IMR-90 (cell line): ENCODE measurements around the gene MPIG6B. TPM values are rescaled to one million over a fixed set of nuclear protein-coding genes. Genes with fewer than 3 reads are reported as not detected.
A peak's percentile ranks its signal among the peaks of the same experiment; 100 is the strongest.

Experiments used
- ATAC-seq: fragments of 200-7000 bp; cut with Tn5 transposase; 2 replicates; pipeline ENCODE4 v1.9.1; 2020; ENCODE audit warnings: low read depth, mild to moderate bottlenecking, moderate library complexity
- BruUV-seq: library from RNA; stranded (reverse); fragments of 400-500 nt; replicated peaks from 2 replicates; lab custom pipeline; 2021; lab: Mats Ljungman, UMichigan
- CTCF ChIA-PET: fragments of 300-600 bp; formaldehyde crosslinking; extraction: SDS; loops from one replicate; lab custom pipeline; 2021; ENCODE audit warnings: antibody characterized with exemption; lab: Yijun Ruan, JAX
- POLR2A ChIA-PET: fragments of 300-600 bp; sonication (Branson Sonifier 250); formaldehyde crosslinking; loops from one replicate; lab custom pipeline; 2022; ENCODE audit warnings: antibody characterized with exemption; ENCODE audit not compliant: unreplicated experiment; lab: Charles Lee
- DNase-seq: peaks from one replicate; pipeline ENCODE4 v3.0.0; 2013
- H2AFZ ChIP-seq: replicated peaks from 2 replicates; pipeline ENCODE3; 2013; ENCODE audit warnings: low read length, mild to moderate bottlenecking; ENCODE audit not compliant: poor library complexity
- H2AK5ac ChIP-seq: 2 replicates; pipeline ENCODE4 v1.6.1; 2013; ENCODE audit warnings: low read depth, low read length, inconsistent platforms
- H2AK9ac ChIP-seq: replicated peaks from 2 replicates; pipeline ENCODE3; 2013; ENCODE audit warnings: mild to moderate bottlenecking, low read depth, low read length, moderate library complexity; ENCODE audit not compliant: poor library complexity
- H2BK120ac ChIP-seq: 2 replicates; pipeline ENCODE4 v1.6.1; 2013; ENCODE audit warnings: low read depth, low read length, inconsistent platforms
- H2BK15ac ChIP-seq: 3 replicates; pipeline ENCODE4 v1.6.1; 2013; ENCODE audit warnings: low read depth, low read length, inconsistent platforms
- H2BK20ac ChIP-seq: 2 replicates; pipeline ENCODE4 v1.6.1; 2013; ENCODE audit warnings: low read depth, mild to moderate bottlenecking, inconsistent platforms, low read length, moderate library complexity
- H2BK5ac ChIP-seq: 2 replicates; pipeline ENCODE4 v1.6.1; 2013; ENCODE audit warnings: mild to moderate bottlenecking, low read depth, low read length, inconsistent platforms; ENCODE audit not compliant: poor library complexity, severe bottlenecking
- H3K14ac ChIP-seq: replicated peaks from 2 replicates; pipeline ENCODE4 v1.6.1; 2013; ENCODE audit warnings: low read depth, low read length, inconsistent platforms
- H3K18ac ChIP-seq: 2 replicates; pipeline ENCODE4 v1.6.1; 2013; ENCODE audit warnings: low read depth, low read length, control low read depth
- H3K23ac ChIP-seq: 2 replicates; pipeline ENCODE4 v1.6.1; 2013; ENCODE audit warnings: low read depth, low read length, inconsistent platforms
- H3K27ac ChIP-seq: 2 replicates; pipeline ENCODE4 v1.5.1; 2013; ENCODE audit warnings: mild to moderate bottlenecking, control low read depth, low read length; ENCODE audit not compliant: insufficient read depth
- H3K27me3 ChIP-seq: 2 replicates; pipeline ENCODE4 v1.6.1; 2013; ENCODE audit warnings: low read length; ENCODE audit not compliant: control insufficient read depth, insufficient read depth
- H3K36me3 ChIP-seq: 2 replicates; pipeline ENCODE4 v1.6.1; 2013; ENCODE audit warnings: low read length, mixed read lengths; ENCODE audit not compliant: control insufficient read depth, insufficient read depth
- H3K4ac ChIP-seq: 2 replicates; pipeline ENCODE4 v1.6.1; 2013; ENCODE audit warnings: low read depth, low read length, inconsistent platforms
- H3K4me1 ChIP-seq: 2 replicates; pipeline ENCODE4 v1.6.1; 2013; ENCODE audit warnings: low read length, mixed read lengths; ENCODE audit not compliant: control insufficient read depth, insufficient read depth
- H3K4me2 ChIP-seq: 2 replicates; pipeline ENCODE4 v1.6.1; 2013; ENCODE audit warnings: low read depth, mild to moderate bottlenecking, control low read depth, low read length, moderate library complexity
- H3K4me3 ChIP-seq: 2 replicates; pipeline ENCODE4 v1.5.1; 2013; ENCODE audit warnings: low read depth, mild to moderate bottlenecking, control low read depth, low read length, moderate library complexity; ENCODE audit not compliant: insufficient read depth
- H3K56ac ChIP-seq: 2 replicates; pipeline ENCODE4 v1.6.1; 2013; ENCODE audit warnings: low read length, inconsistent platforms; ENCODE audit not compliant: insufficient read depth; ENCODE audit errors: extremely low read depth
- H3K79me1 ChIP-seq, 2 experiments: 2 replicates each; pipeline ENCODE4 v1.6.1; 2013; ENCODE audit warnings: low read length in 2 of 2, inconsistent platforms in 1 of 2, low read depth in 1 of 2
- H3K9ac ChIP-seq: 2 replicates; pipeline ENCODE4 v1.6.1; 2013; ENCODE audit warnings: low read depth, low read length, control low read depth
- H3K9me1 ChIP-seq: 2 replicates; pipeline ENCODE4 v1.6.1; 2013; ENCODE audit warnings: low read length, inconsistent platforms; ENCODE audit not compliant: insufficient read depth
- H3K9me3 ChIP-seq: 2 replicates; pipeline ENCODE4 v1.6.1; 2013; ENCODE audit warnings: low read length; ENCODE audit not compliant: control insufficient read depth, insufficient read depth
- H4K20me1 ChIP-seq: 2 replicates; pipeline ENCODE4 v1.6.1; 2013; ENCODE audit warnings: low read length, inconsistent platforms; ENCODE audit not compliant: insufficient read depth
- H4K5ac ChIP-seq: 2 replicates; pipeline ENCODE4 v1.6.1; 2013; ENCODE audit warnings: mild to moderate bottlenecking, low read depth, low read length, control low read depth
- H4K8ac ChIP-seq, 2 experiments: 2 replicates each; pipeline ENCODE4 v1.6.1; 2013; ENCODE audit warnings: low read depth in 2 of 2, low read length in 2 of 2, control low read depth in 1 of 2, inconsistent platforms in 1 of 2
- H4K91ac ChIP-seq: 2 replicates; pipeline ENCODE4 v1.6.1; 2013; ENCODE audit warnings: low read depth, low read length, inconsistent platforms; ENCODE audit not compliant: insufficient read depth
- CEBPB ChIP-seq: IDR thresholded peaks from 2 replicates; pipeline ENCODE4 v1.6.1; 2012; ENCODE audit warnings: low read depth, low read length, improper control_type of control experiment
- NFE2L2 ChIP-seq: fragments of 150-350 bp; IDR thresholded peaks from 2 replicates; pipeline ENCODE4 v1.6.1; 2016; ENCODE audit warnings: low read depth, mild to moderate bottlenecking, low read length
- RAD21 ChIP-seq: IDR thresholded peaks from 2 replicates; pipeline ENCODE4 v1.6.1; 2012; ENCODE audit warnings: low read length, improper control_type of control experiment
- RCOR1 ChIP-seq: IDR thresholded peaks from 2 replicates; pipeline ENCODE4 v1.6.1; 2012; ENCODE audit warnings: mild to moderate bottlenecking, low read length, improper control_type of control experiment; ENCODE audit not compliant: insufficient replicate concordance
- SMC3 ChIP-seq: fragments of 150-350 bp; IDR thresholded peaks from 2 replicates; pipeline ENCODE4 v1.6.1; 2016; ENCODE audit warnings: low read depth, mild to moderate bottlenecking, antibody characterized with exemption, low read length, moderate library complexity
- WGBS, 2 experiments: methylation state at CpG; one replicate each; pipeline versions ENCODE4 v1.1.5 to v1.1.7; 2013; ENCODE audit warnings: missing lambda C conversion rate in 2 of 2; ENCODE audit not compliant: insufficient read length in 1 of 2; ENCODE audit errors: extremely low coverage in 2 of 2; 5-methylcytosine and 5-hydroxymethylcytosine counted together
- dilution Hi-C: fragments of 300-500 bp; cut with HindIII; formaldehyde crosslinking; loops from one replicate; pipeline ENCODE4 v1.14.3; 2018; ENCODE audit warnings: low sequenced_read_pairs; ENCODE audit not compliant: unreplicated experiment
- in situ Hi-C: fragments of 300-500 bp; cut with MboI; formaldehyde crosslinking; loops from 3 replicates; pipeline ENCODE4 v1.14.3; 2019; ENCODE audit warnings: low sequenced_read_pairs, inconsistent platforms, mixed read lengths
- intact Hi-C: fragments of 100-400 bp; cut with micrococcal nuclease; formaldehyde crosslinking; loops from 2 replicates; pipeline ENCODE4 v1.10.0; 2022
- polyA plus RNA-seq, 3 experiments: library from polyadenylated mRNA; depleted of rRNA; stranded (reverse); fragments of >200 nt; gene quantifications; 2 replicates each; pipeline ENCODE4 v1.2.3, GENCODE V29; 2012; ENCODE audit warnings: low replicate concordance in 1 of 3
- total RNA-seq: library from RNA; depleted of rRNA; stranded (reverse); fragments of >200 nt; gene quantifications from 2 replicates; pipeline ENCODE4 v1.2.3, GENCODE V29; 2012

MPIG6B gene
- total and polyA plus RNA-seq, 2 of the 4 experiments (the other 2 are of a cell fraction), result not detected

GRCh38 chr6:31730631-31731086 lies 7.5 kb downstream of the MPIG6B start:
- Histone ChIP-seq H3K27me3 (no peaks in the 10 kb centered on the region), H3K4me3 (no peak overlapping the region), H3K4ac (0 out of 2 replicates have a peak overlapping the region, but pooled peaks have one; percentile 17), H2BK5ac (no peak overlapping the region), H4K5ac (no peak overlapping the region), H2AFZ (no peak overlapping the region), H3K9ac (0 out of 2 replicates have a peak overlapping the region, but pooled peaks have one; percentile 0), H2AK9ac (peak overlapping the region; percentile 81), H3K36me3 (peaks cover 50% of the 10 kb centered on the region), H2BK120ac (no peak overlapping the region), H4K91ac (no peak overlapping the region), H3K9me1 (peaks cover 5% of the 10 kb centered on the region), H2AK5ac (peak overlapping the region; percentile 34; the same call in 1 of the 2 replicates), H4K8ac (no peak overlapping the region), H3K56ac (no peak overlapping the region), H4K20me1 (peaks cover 38% of the 10 kb centered on the region), H3K18ac (no peak overlapping the region), H2BK15ac (no peak overlapping the region), H3K23ac (0 out of 2 replicates have a peak overlapping the region, but pooled peaks have one; percentile 31), H3K79me1 (peaks cover 0 to 60% of the 10 kb centered on the region in 2 experiments; a peak in 3 of 4 replicates), H3K27ac (no peak overlapping the region), H3K4me2 (no peak overlapping the region; the same call in 1 of the 2 replicates), H3K9me3 (no peaks in the 10 kb centered on the region), H3K4me1 (peaks cover 7% of the 10 kb centered on the region), H2BK20ac (no peak overlapping the region), H3K14ac (no peak overlapping the region)
- ChIA-PET CTCF (interaction anchor here (0.9 kb wide), 1 partner anchor 19 kb away, joined by 3 read pairs; no protein-coding TSS in a partner anchor), POLR2A (interaction anchor here (0.6 to 1.0 kb wide), 3 partner anchors 26 to 97 kb away, joined by 3 to 11 read pairs (median 3); partner anchors contain the start of gene HSPA1B)
- BruUV-seq, result no TSS peak
- no peak for TF ChIP-seq RCOR1
- TF ChIP-seq NFE2L2, result no peak
- TF ChIP-seq CEBPB, result no peak
- TF ChIP-seq RAD21, result no peak
- TF ChIP-seq SMC3, result no peak
- in situ Hi-C loops, result no loop called here
- DNase-seq (no peak), ATAC-seq (no peak)
- intact Hi-C loops, result loop anchor here (2.0 kb wide), 1 partner anchor 28 kb away; the partner anchor contains the start of gene ABHD16A
- dilution Hi-C loops, result no loop called here
- WGBS, 2 experiments, result 89% methylated on average over 3 of the region's 11 CpGs; no CpG with 5 or more reads in 1 of the 2 experiments
